Measurements from ENCODE around the gene RBM44.
A peak's percentile ranks its signal among the peaks of the same experiment; 100 is the strongest.
"Not testable (repeated sequence)": the region's sequence is repeated elsewhere in the genome, so short reads cannot be mapped to it uniquely, and the experiment has no call there.

Gene RBM44

GRCh38 chr2:237863102-237863511 lies 64.5 kb downstream of the RBM44 start:
- H3K36me3 ChIP-seq (ENCODE audit: insufficient read depth, low read length) = no peaks in the 10 kb centered on the region
- DNase-seq (ENCODE audit: low read depth, low spot score) = no peak
- TF ChIP-seq POLR2AphosphoS5 (IDR thresholded peaks at IDR 0.05; ENCODE audit: borderline replicate concordance, low read depth, low read length) = no peak
- no peak for TF ChIP-seq EZH2 (IDR thresholded peaks at IDR 0.05)
- TF ChIP-seq FOXP2 (optimal IDR thresholded peaks at IDR 0.05; ENCODE audit: control extremely low read depth, extremely low read length, insufficient read depth) = no peak
- H3K9ac ChIP-seq (ENCODE audit: insufficient read length) = no peak overlapping the region
- no peaks in the 10 kb centered on the region for H3K9me3 ChIP-seq (ENCODE audit: low read depth, low read length)
- H3K4me3 ChIP-seq = no peak overlapping the region
- peak overlapping the region; percentile 42; the same call in 1 of the 2 replicates for H3K27ac ChIP-seq

- Histone ChIP-seq H3K27ac (peak overlapping the region; percentile 42), H3K4me3 (no peak overlapping the region), H3K36me3 (ENCODE audit: insufficient read depth, low read length) (no peaks in the 10 kb centered on the region), H3K9me3 (ENCODE audit: low read depth, low read length) (no peaks in the 10 kb centered on the region), H3K9ac (ENCODE audit: insufficient read length) (peak overlapping the region; percentile 19)
- TF ChIP-seq EZH2 (IDR thresholded peaks at IDR 0.05) (no peak), FOXP2 (optimal IDR thresholded peaks at IDR 0.05; ENCODE audit: control extremely low read depth, extremely low read length, insufficient read depth) (no peak), POLR2AphosphoS5 (IDR thresholded peaks at IDR 0.05; ENCODE audit: borderline replicate concordance, low read depth, low read length) (no peak)
- DNase-seq (ENCODE audit: low read depth, low spot score) = no peak
Measured at GRCh38 chr2:237863689-237864443, 65.3 kb downstream of the RBM44 start.

- no peak overlapping the region for H3K9ac ChIP-seq (ENCODE audit: insufficient read length)
- TF ChIP-seq FOXP2 (optimal IDR thresholded peaks at IDR 0.05; ENCODE audit: control extremely low read depth, extremely low read length, insufficient read depth) (no peak), POLR2AphosphoS5 (IDR thresholded peaks at IDR 0.05; ENCODE audit: borderline replicate concordance, low read depth, low read length) (no peak), EZH2 (IDR thresholded peaks at IDR 0.05) (no peak)
- no peaks in the 10 kb centered on the region for H3K36me3 ChIP-seq (ENCODE audit: insufficient read depth, low read length)
- no peaks in the 10 kb centered on the region for H3K9me3 ChIP-seq (ENCODE audit: low read depth, low read length)
- H3K4me3 ChIP-seq = no peak overlapping the region
- DNase-seq (ENCODE audit: low read depth, low spot score) = no peak
- peak overlapping the region; percentile 34 for H3K27ac ChIP-seq
Measured at GRCh38 chr2:237864444-237864931, 65.9 kb downstream of the RBM44 start.

DNA sequence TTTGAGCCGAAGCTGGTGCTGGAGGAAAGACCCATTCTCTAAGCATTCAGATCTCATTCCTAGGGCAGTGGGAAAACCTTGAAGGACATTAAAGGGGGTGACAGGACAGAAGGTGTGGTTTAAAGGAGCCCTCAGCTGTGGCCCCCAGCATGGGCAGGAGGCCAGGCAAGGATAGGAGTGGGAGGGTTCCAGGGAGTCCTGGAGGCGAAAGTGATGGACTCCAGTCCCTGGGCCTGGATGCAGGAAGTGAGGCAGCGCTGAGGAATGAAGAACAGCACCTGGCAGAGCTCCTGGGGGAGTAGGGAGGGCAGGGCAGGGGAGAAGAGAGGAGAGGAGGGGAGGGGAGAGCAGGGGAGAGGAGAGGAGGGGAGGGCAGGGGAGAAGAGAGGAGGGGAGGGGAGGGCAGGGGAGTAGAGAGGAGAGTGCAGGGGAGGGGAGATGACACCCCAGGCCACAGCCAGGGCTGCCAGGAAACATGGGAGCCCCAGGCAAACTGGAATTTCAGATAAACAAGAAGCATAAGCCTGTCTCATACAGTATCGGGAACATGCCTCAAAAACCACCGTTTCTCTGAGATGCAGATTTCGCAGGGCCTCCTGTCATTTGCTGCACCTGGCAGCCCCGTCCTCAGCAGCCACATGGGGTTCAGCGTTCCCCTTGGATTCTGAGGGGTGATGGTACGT lies 66.5 kb downstream of the RBM44 start:
- no peak for DNase-seq (ENCODE audit: low read depth, low spot score)
- Histone ChIP-seq H3K36me3 (ENCODE audit: insufficient read depth, low read length) (no peaks in the 10 kb centered on the region), H3K9me3 (ENCODE audit: low read depth, low read length) (no peaks in the 10 kb centered on the region), H3K4me3 (no peak overlapping the region), H3K9ac (ENCODE audit: insufficient read length) (no peak overlapping the region), H3K27ac (peak overlapping the region; percentile 34)
- TF ChIP-seq FOXP2 (optimal IDR thresholded peaks at IDR 0.05; ENCODE audit: control extremely low read depth, extremely low read length, insufficient read depth) (no peak), EZH2 (IDR thresholded peaks at IDR 0.05) (no peak), POLR2AphosphoS5 (IDR thresholded peaks at IDR 0.05; ENCODE audit: borderline replicate concordance, low read depth, low read length) (no peak)

GRCh38 chr2:237865623-237866041 lies 67.1 kb downstream of the RBM44 start:
- no peaks in the 10 kb centered on the region for H3K36me3 ChIP-seq (ENCODE audit: insufficient read depth, low read length)

GRCh38 chr2:237866101-237866621 lies 67.6 kb downstream of the RBM44 start:
- TF ChIP-seq FOXP2 (optimal IDR thresholded peaks at IDR 0.05; ENCODE audit: control extremely low read depth, extremely low read length, insufficient read depth) (no peak), POLR2AphosphoS5 (IDR thresholded peaks at IDR 0.05; ENCODE audit: borderline replicate concordance, low read depth, low read length) (no peak), EZH2 (IDR thresholded peaks at IDR 0.05) (no peak)
- no peak for DNase-seq (ENCODE audit: low read depth, low spot score)
- Histone ChIP-seq H3K9me3 (ENCODE audit: low read depth, low read length) (no peaks in the 10 kb centered on the region), H3K27ac (peak overlapping the region; percentile 14), H3K36me3 (ENCODE audit: insufficient read depth, low read length) (no peaks in the 10 kb centered on the region), H3K9ac (ENCODE audit: insufficient read length) (no peak overlapping the region), H3K4me3 (no peak overlapping the region)

More at GRCh38 chr2:237865623-237866041, 67.1 kb downstream of the RBM44 start:
- Histone ChIP-seq H3K27ac (peak overlapping the region; percentile 14), H3K9ac (ENCODE audit: insufficient read length) (no peak overlapping the region), H3K9me3 (ENCODE audit: low read depth, low read length) (no peaks in the 10 kb centered on the region), H3K4me3 (no peak overlapping the region)
- TF ChIP-seq EZH2 (IDR thresholded peaks at IDR 0.05) (no peak), POLR2AphosphoS5 (IDR thresholded peaks at IDR 0.05; ENCODE audit: borderline replicate concordance, low read depth, low read length) (no peak), FOXP2 (optimal IDR thresholded peaks at IDR 0.05; ENCODE audit: control extremely low read depth, extremely low read length, insufficient read depth) (no peak)
- DNase-seq (ENCODE audit: low read depth, low spot score) = no peak

DNA sequence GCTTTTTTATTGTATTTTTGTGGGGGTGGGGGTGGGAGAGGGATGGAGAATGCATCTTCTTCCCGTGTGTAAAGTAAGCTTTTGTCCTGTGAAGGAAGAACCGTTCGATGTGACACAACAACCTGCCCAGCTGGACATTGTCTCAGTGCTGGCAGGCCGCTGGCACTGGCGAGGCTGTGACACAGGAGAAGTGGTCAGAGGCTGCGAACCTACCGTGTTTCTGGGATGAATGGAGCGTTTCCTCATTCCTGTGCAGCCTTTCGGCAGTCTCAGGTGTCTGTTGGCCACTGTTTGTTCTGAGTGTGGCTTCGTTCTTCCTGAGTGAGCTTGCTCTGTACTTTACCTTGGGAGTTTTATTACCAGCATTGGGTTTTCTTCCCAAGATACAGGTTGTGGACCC lies 68.9 kb downstream of the RBM44 start:
- no peak for DNase-seq (ENCODE audit: low read depth, low spot score)
- no peak overlapping the region for H3K27ac ChIP-seq
- no peak for TF ChIP-seq POLR2AphosphoS5 (IDR thresholded peaks at IDR 0.05; ENCODE audit: borderline replicate concordance, low read depth, low read length)
- no peak for TF ChIP-seq FOXP2 (optimal IDR thresholded peaks at IDR 0.05; ENCODE audit: control extremely low read depth, extremely low read length, insufficient read depth)
- no peak for TF ChIP-seq EZH2 (IDR thresholded peaks at IDR 0.05)
- no peak overlapping the region for H3K4me3 ChIP-seq
- H3K36me3 ChIP-seq (ENCODE audit: insufficient read depth, low read length) = no peaks in the 10 kb centered on the region
- H3K9me3 ChIP-seq (ENCODE audit: low read depth, low read length) = no peaks in the 10 kb centered on the region
- no peak overlapping the region for H3K9ac ChIP-seq (ENCODE audit: insufficient read length)

GRCh38 chr2:237868074-237868473 lies 69.5 kb downstream of the RBM44 start:
- not testable (repeated sequence) for DNase-seq (ENCODE audit: low read depth, low spot score)
- peak overlapping the region; percentile 47 for H3K9ac ChIP-seq (ENCODE audit: insufficient read length)

More at GRCh38 chr2:237868074-237868473, 69.5 kb downstream of the RBM44 start:
- not testable (repeated sequence) for H3K36me3 ChIP-seq (ENCODE audit: insufficient read depth, low read length); H3K9me3 ChIP-seq (ENCODE audit: low read depth, low read length)
- Histone ChIP-seq H3K27ac (peak overlapping the region; percentile 91), H3K4me3 (peak overlapping the region; percentile 57)
